Mesendoderm (in vitro differentiated cells): ENCODE data around the gene HNRNPH3.

Experiments used
- DNase-seq: peaks from one replicate; pipeline ENCODE4 v3.0.0; 2013
- H2AK5ac ChIP-seq: 2 replicates; pipeline ENCODE4 v1.6.1; 2013; ENCODE audit warnings: low read length, inconsistent platforms
- H2BK120ac ChIP-seq: 2 replicates; pipeline ENCODE4 v1.6.1; 2013; ENCODE audit warnings: low read depth, mild to moderate bottlenecking, low read length, moderate library complexity, mixed read lengths
- H2BK15ac ChIP-seq: replicated peaks from 2 replicates; pipeline ENCODE4 v1.6.1; 2013; ENCODE audit warnings: low read depth, mild to moderate bottlenecking, moderate library complexity
- H2BK5ac ChIP-seq: 2 replicates; pipeline ENCODE4 v1.6.1; 2013; ENCODE audit warnings: low read length, inconsistent platforms
- H3K18ac ChIP-seq: 2 replicates; pipeline ENCODE4 v1.6.1; 2013; ENCODE audit warnings: mild to moderate bottlenecking, low read length, mixed read lengths
- H3K23ac ChIP-seq: one replicate; pipeline ENCODE4 v1.6.1; 2013; ENCODE audit warnings: low read length
- H3K27ac ChIP-seq: 2 replicates; pipeline ENCODE4 v1.5.1; 2013; ENCODE audit warnings: low read depth, mild to moderate bottlenecking, inconsistent platforms, low read length, moderate library complexity
- H3K27me3 ChIP-seq: 2 replicates; pipeline ENCODE4 v1.6.1; 2013; ENCODE audit warnings: low read length, control low read depth, mild to moderate bottlenecking, inconsistent platforms; ENCODE audit not compliant: insufficient read depth, poor library complexity
- H3K36me3 ChIP-seq: 2 replicates; pipeline ENCODE4 v1.6.1; 2013; ENCODE audit warnings: low read length, inconsistent platforms; ENCODE audit not compliant: control insufficient read depth, insufficient read depth
- H3K4ac ChIP-seq: one replicate; pipeline ENCODE4 v1.6.1; 2013; ENCODE audit warnings: low read depth, mild to moderate bottlenecking, low read length, moderate library complexity
- H3K4me1 ChIP-seq: 2 replicates; pipeline ENCODE4 v1.6.1; 2013; ENCODE audit warnings: low read depth, low read length, inconsistent platforms; ENCODE audit not compliant: control insufficient read depth
- H3K4me2 ChIP-seq: 2 replicates; pipeline ENCODE4 v1.6.1; 2013; ENCODE audit warnings: low read length
- H3K4me3 ChIP-seq: 2 replicates; pipeline ENCODE4 v1.5.1; 2013; ENCODE audit warnings: mild to moderate bottlenecking, low read length
- H3K56ac ChIP-seq: one replicate; pipeline ENCODE4 v1.6.1; 2013; ENCODE audit warnings: low read length
- H3K79me1 ChIP-seq: 2 replicates; pipeline ENCODE4 v1.6.1; 2013; ENCODE audit warnings: low read length, inconsistent platforms
- H3K79me2 ChIP-seq: 2 replicates; pipeline ENCODE4 v1.6.1; 2013; ENCODE audit warnings: mild to moderate bottlenecking, low read length; ENCODE audit not compliant: control insufficient read depth, insufficient read depth
- H3K9ac ChIP-seq: 2 replicates; pipeline ENCODE4 v1.6.1; 2013; ENCODE audit warnings: low read length, inconsistent platforms
- H4K5ac ChIP-seq: one replicate; pipeline ENCODE4 v1.6.1; 2013; ENCODE audit warnings: low read length
- H4K8ac ChIP-seq: one replicate; pipeline ENCODE4 v1.6.1; 2013; ENCODE audit warnings: low read depth, mild to moderate bottlenecking, control low read depth, low read length, moderate library complexity
- WGBS: extraction: QIAGEN DNeasy Blood & Tissue Kit; methylation state at CpG from one replicate; pipeline ENCODE4 v1.1.7; 2013; ENCODE audit warnings: low lambda C conversion rate, missing lambda C conversion rate; ENCODE audit not compliant: insufficient coverage; ENCODE audit errors: extremely low coverage; 5-methylcytosine and 5-hydroxymethylcytosine counted together

Gene HNRNPH3

DNA sequence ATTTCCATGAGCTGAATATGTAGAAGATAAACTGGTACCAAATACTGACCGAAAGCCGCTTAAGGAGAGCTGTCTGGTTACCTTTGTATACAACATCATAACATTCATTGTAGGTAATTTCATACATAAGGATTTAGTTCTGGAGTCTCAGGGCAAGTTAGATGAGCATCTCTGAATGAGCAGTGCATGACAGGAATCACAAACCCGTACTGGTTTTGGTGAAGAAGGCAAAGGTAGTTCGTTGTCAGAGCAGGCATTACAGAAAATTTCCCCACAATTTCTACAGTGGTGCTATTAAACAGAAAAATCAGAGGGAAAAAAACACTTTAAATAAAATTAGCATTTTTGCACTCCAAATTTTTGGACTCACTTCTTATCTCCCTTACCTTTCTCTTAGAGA lies 13.8 kb downstream of the HNRNPH3 start:
- no peaks in the 10 kb centered on the region for H3K27me3 ChIP-seq
- no peaks in the 10 kb centered on the region for H3K4me1 ChIP-seq
- no peak overlapping the region for H4K5ac ChIP-seq
- H3K23ac ChIP-seq = no peak overlapping the region
- H3K4me3 ChIP-seq = no peak overlapping the region
- H3K36me3 ChIP-seq = peaks cover 1% of the 10 kb centered on the region
- H2AK5ac ChIP-seq = no peak overlapping the region
- no peak overlapping the region for H2BK5ac ChIP-seq
- H3K79me2 ChIP-seq = peaks cover 3% of the 10 kb centered on the region
- H3K27ac ChIP-seq = no peak overlapping the region
- H4K8ac ChIP-seq = no peak overlapping the region
- H2BK15ac ChIP-seq = no peak overlapping the region
- no CpG with 5 or more reads among the region's 4 CpGs for WGBS
- DNase-seq = no peak
- H3K9ac ChIP-seq = no peak overlapping the region
- H2BK120ac ChIP-seq = no peak overlapping the region
- no peak overlapping the region for H3K18ac ChIP-seq
- H3K79me1 ChIP-seq = no peaks in the 10 kb centered on the region
- H3K4ac ChIP-seq = no peak overlapping the region
- no peak overlapping the region for H3K56ac ChIP-seq
- H3K4me2 ChIP-seq = no peak overlapping the region

DNA sequence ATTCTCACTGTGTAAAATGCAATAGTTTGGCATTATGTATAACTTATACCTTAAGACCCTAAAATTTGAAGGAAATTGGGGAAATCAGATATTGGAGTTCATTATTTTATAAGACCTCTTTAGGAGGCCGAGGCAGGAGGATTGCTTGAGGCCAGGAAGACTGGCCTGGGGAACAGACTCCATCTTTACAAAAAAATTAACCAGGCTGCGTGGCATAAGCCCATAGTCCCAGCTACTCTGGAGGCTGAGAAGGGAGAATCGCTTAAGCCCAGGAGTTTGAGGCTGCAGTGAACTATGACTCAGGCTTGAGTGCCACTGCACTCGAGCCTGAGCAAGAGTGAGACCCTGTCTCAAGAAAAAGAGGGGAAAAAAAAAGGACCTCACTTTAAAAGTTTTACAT lies 14.9 kb downstream of the HNRNPH3 start:
- Histone ChIP-seq H3K56ac (no peak overlapping the region), H3K27me3 (no peaks in the 10 kb centered on the region), H3K4me1 (no peaks in the 10 kb centered on the region), H3K79me2 (no peaks in the 10 kb centered on the region), H3K36me3 (no peaks in the 10 kb centered on the region), H3K27ac (no peak overlapping the region), H2AK5ac (no peak overlapping the region), H4K8ac (no peak overlapping the region), H2BK15ac (no peak overlapping the region), H3K23ac (no peak overlapping the region), H2BK5ac (no peak overlapping the region), H4K5ac (no peak overlapping the region), H3K79me1 (no peaks in the 10 kb centered on the region), H3K4me3 (no peak overlapping the region), H2BK120ac (no peak overlapping the region), H3K18ac (no peak overlapping the region), H3K4ac (no peak overlapping the region), H3K9ac (no peak overlapping the region), H3K4me2 (no peak overlapping the region)
- no peak for DNase-seq
- no CpG with 5 or more reads among the region's 4 CpGs for WGBS

DNA sequence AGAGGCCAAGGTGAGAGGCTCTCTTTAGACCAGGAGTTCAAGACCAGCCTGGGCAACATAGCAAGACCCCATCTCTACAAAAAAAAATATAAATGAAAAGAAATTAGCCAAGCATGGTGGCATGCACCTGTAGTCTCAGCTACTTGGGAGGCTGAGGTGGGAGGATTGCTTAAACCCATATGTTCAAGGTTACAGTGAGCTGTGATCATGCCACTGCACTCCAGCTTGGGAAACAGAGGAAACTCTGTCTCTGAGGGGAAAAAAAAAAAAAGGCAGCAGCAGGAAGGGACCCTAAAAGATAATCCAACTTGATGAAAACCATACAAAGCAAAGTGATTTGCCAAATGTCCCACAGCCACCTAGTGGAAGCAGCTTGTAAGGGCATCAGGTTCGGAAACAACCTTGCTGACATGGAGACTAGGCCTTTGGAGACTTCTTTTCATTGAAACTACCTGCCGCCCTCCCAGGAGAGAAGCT lies 16.4 kb downstream of the HNRNPH3 start:
- no peak overlapping the region for H3K4ac ChIP-seq
- H4K8ac ChIP-seq = no peak overlapping the region
- no peaks in the 10 kb centered on the region for H3K4me1 ChIP-seq
- peak; percentile 80 for DNase-seq
- no peak overlapping the region for H3K9ac ChIP-seq
- H3K4me3 ChIP-seq = no peak overlapping the region
- no peak overlapping the region for H3K18ac ChIP-seq
- H3K79me2 ChIP-seq = no peaks in the 10 kb centered on the region
- no peaks in the 10 kb centered on the region for H3K27me3 ChIP-seq
- WGBS = no CpG with 5 or more reads among the region's 2 CpGs
- H3K56ac ChIP-seq = no peak overlapping the region
- no peaks in the 10 kb centered on the region for H3K36me3 ChIP-seq
- no peak overlapping the region for H3K23ac ChIP-seq
- no peak overlapping the region for H2BK5ac ChIP-seq
- no peak overlapping the region for H2AK5ac ChIP-seq
- no peak overlapping the region for H3K4me2 ChIP-seq
- no peak overlapping the region for H3K27ac ChIP-seq
- no peak overlapping the region for H4K5ac ChIP-seq
- no peaks in the 10 kb centered on the region for H3K79me1 ChIP-seq
- H2BK15ac ChIP-seq = no peak overlapping the region
- no peak overlapping the region for H2BK120ac ChIP-seq

- Histone ChIP-seq H3K4ac (no peak overlapping the region), H3K4me1 (no peaks in the 10 kb centered on the region), H4K8ac (no peak overlapping the region), H3K79me2 (no peaks in the 10 kb centered on the region), H3K9ac (no peak overlapping the region), H3K4me2 (no peak overlapping the region), H2AK5ac (no peak overlapping the region), H4K5ac (no peak overlapping the region), H3K23ac (no peak overlapping the region), H3K4me3 (no peak overlapping the region), H3K27ac (no peak overlapping the region), H2BK120ac (no peak overlapping the region), H2BK5ac (no peak overlapping the region), H3K56ac (no peak overlapping the region), H3K36me3 (peaks cover 3% of the 10 kb centered on the region), H3K27me3 (no peaks in the 10 kb centered on the region), H3K18ac (no peak overlapping the region), H3K79me1 (no peaks in the 10 kb centered on the region), H2BK15ac (no peak overlapping the region)
- no CpG with 5 or more reads among the region's 2 CpGs for WGBS
- no peak for DNase-seq
Measured at GRCh38 chr10:68353537-68353936, 21.7 kb downstream of the HNRNPH3 start.

- no peak overlapping the region for H3K23ac ChIP-seq
- H2BK120ac ChIP-seq = no peak overlapping the region
- H3K79me2 ChIP-seq = no peaks in the 10 kb centered on the region
- no peak overlapping the region for H3K18ac ChIP-seq
- H4K8ac ChIP-seq = no peak overlapping the region
- no CpG with 5 or more reads among the region's 6 CpGs for WGBS
- DNase-seq = no peak
- no peak overlapping the region for H3K27ac ChIP-seq
- no peak overlapping the region for H3K4me2 ChIP-seq
- no peaks in the 10 kb centered on the region for H3K4me1 ChIP-seq
- H3K36me3 ChIP-seq = peaks cover 3% of the 10 kb centered on the region
- H2BK15ac ChIP-seq = no peak overlapping the region
- no peaks in the 10 kb centered on the region for H3K79me1 ChIP-seq
- H2AK5ac ChIP-seq = no peak overlapping the region
- H3K56ac ChIP-seq = no peak overlapping the region
- H3K27me3 ChIP-seq = no peaks in the 10 kb centered on the region
- no peak overlapping the region for H2BK5ac ChIP-seq
- H3K4ac ChIP-seq = no peak overlapping the region
- no peak overlapping the region for H3K9ac ChIP-seq
- no peak overlapping the region for H3K4me3 ChIP-seq
- H4K5ac ChIP-seq = no peak overlapping the region
Measured at GRCh38 chr10:68359189-68359588, 27.3 kb downstream of the HNRNPH3 start.

- Histone ChIP-seq H3K56ac (no peak overlapping the region), H3K4me2 (no peak overlapping the region), H3K27me3 (no peaks in the 10 kb centered on the region), H3K79me1 (no peaks in the 10 kb centered on the region), H2AK5ac (no peak overlapping the region), H3K4me3 (no peak overlapping the region), H3K4ac (no peak overlapping the region), H3K4me1 (no peaks in the 10 kb centered on the region), H4K8ac (no peak overlapping the region), H3K27ac (no peak overlapping the region), H2BK5ac (no peak overlapping the region), H3K79me2 (no peaks in the 10 kb centered on the region), H2BK120ac (no peak overlapping the region), H3K23ac (no peak overlapping the region), H3K18ac (no peak overlapping the region), H3K36me3 (no peaks in the 10 kb centered on the region), H3K9ac (no peak overlapping the region), H2BK15ac (no peak overlapping the region), H4K5ac (no peak overlapping the region)
- WGBS = no CpG with 5 or more reads among the region's 3 CpGs
- no peak for DNase-seq
Measured at GRCh38 chr10:68362590-68362989, 30.7 kb downstream of the HNRNPH3 start.
